ENCODE data around the gene SEMA3A.

- no peak for TF ChIP-seq REST (IDR thresholded peaks at IDR 0.05; ENCODE audit: borderline replicate concordance in 1 of 2, low read depth in 1 of 2, low read length in 2 of 2)
- TF ChIP-seq PBX2 (CRISPR knock-in tag; IDR thresholded peaks at IDR 0.05) = no peak
- TF ChIP-seq MAX (IDR thresholded peaks at IDR 0.05) = no peak
- TF ChIP-seq HOXD1 (CRISPR knock-in tag; IDR thresholded peaks at IDR 0.05) = no peak
- TF ChIP-seq SIN3B (IDR thresholded peaks at IDR 0.05; ENCODE audit: low read length) = no peak
Observed at GRCh38 chr7:84013616-84014240, 180.9 kb downstream of the SEMA3A start.
